Measurements from ENCODE around the gene ABHD16A.

ABHD16A gene

GRCh38 chr6:31640612-31641011 is 62.5 kb downstream of the ABHD16A start:
- no peak overlapping the region for H3K27ac ChIP-seq
- DNase-seq: no peak
- no peak overlapping the region for H3K4me3 ChIP-seq (ENCODE audit: low read depth, low read length)
- peaks cover 82% of the 10 kb centered on the region for H3K36me3 ChIP-seq (replicated peaks)
- TF ChIP-seq CTCF (IDR thresholded peaks at IDR 0.05; ENCODE audit: low read depth, low read length, missing control alignments): no peak
- in situ Hi-C loops (cut with HindIII; ENCODE audit: low pct_ligation_motif_present, low sequenced_read_pairs): no loop called here
- no peaks in the 10 kb centered on the region for H3K27me3 ChIP-seq (replicated peaks)

- TF ChIP-seq CTCF (IDR thresholded peaks at IDR 0.05; ENCODE audit: low read depth, low read length, missing control alignments): no peak
- Histone ChIP-seq H3K4me3 (ENCODE audit: low read depth, low read length) (no peak overlapping the region), H3K27ac (no peak overlapping the region), H3K27me3 (replicated peaks) (no peaks in the 10 kb centered on the region), H3K36me3 (replicated peaks) (peaks cover 84% of the 10 kb centered on the region)
- peak; percentile 38 for DNase-seq
- in situ Hi-C loops (cut with HindIII; ENCODE audit: low pct_ligation_motif_present, low sequenced_read_pairs): no loop called here
These were observed 63.7 kb downstream of the ABHD16A start for GRCh38 chr6:31639449-31639861.

GRCh38 chr6:31639043-31639442 is 64.1 kb downstream of the ABHD16A start:
- no peak overlapping the region for H3K27ac ChIP-seq
- H3K27me3 ChIP-seq (replicated peaks): no peaks in the 10 kb centered on the region
- no peak overlapping the region for H3K4me3 ChIP-seq (ENCODE audit: low read depth, low read length)
- H3K36me3 ChIP-seq (replicated peaks): peaks cover 84% of the 10 kb centered on the region
- no peak for TF ChIP-seq CTCF (IDR thresholded peaks at IDR 0.05; ENCODE audit: low read depth, low read length, missing control alignments)
- no peak for DNase-seq
- in situ Hi-C loops (cut with HindIII; ENCODE audit: low pct_ligation_motif_present, low sequenced_read_pairs): no loop called here
